ENCODE data around the gene SLC25A26.

- TF ChIP-seq POLR2A (IDR thresholded peaks at IDR 0.05), result no peak
- TF ChIP-seq CTCF (IDR thresholded peaks at IDR 0.05), result no peak
These were observed 14.0 kb upstream of the SLC25A26 start for GRCh38 chr3:66206806-66207205.
